ENCODE data around the gene UQCRC1. TPM values are rescaled to one million over a fixed set of nuclear protein-coding genes. Genes with fewer than 3 reads are reported as not detected.

The UQCRC1 gene
- total RNA-seq, 1 donor from 2014 or later, result 165 TPM

DNA sequence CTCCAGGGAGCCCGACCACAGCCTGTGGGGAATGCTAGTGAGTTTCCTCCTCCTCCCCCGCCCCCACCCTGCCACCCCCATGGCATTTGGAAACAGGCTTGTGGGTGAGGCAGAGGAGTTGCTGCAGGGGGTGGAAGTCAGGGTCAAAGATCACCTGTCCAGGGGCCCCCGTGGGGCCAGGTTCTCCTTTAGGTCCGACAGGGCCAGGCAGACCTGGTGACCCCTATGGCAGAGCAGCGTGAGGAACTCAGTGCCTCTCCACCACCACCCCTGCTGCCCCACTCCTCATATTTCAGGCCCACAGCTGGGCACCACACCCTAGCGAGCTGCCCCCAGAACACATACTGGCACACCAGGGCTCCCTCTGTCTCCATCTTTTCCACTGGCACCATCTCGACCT, 36.9 kb downstream of the UQCRC1 start:
- TF ChIP-seq CTCF (IDR thresholded peaks at IDR 0.05; ENCODE audit: unreplicated experiment), result no peak
- no peak overlapping the region for H3K4me3 Mint-ChIP-seq (ENCODE audit: unreplicated experiment)
- no peaks in the 10 kb centered on the region for H3K4me1 Mint-ChIP-seq (ENCODE audit: unreplicated experiment)
- H3K27me3 Mint-ChIP-seq (ENCODE audit: unreplicated experiment), result peaks cover 9% of the 10 kb centered on the region
- no peaks in the 10 kb centered on the region for H3K9me3 Mint-ChIP-seq (ENCODE audit: unreplicated experiment)
- no peak overlapping the region for H3K27ac Mint-ChIP-seq (ENCODE audit: unreplicated experiment)
- H3K36me3 Mint-ChIP-seq (ENCODE audit: low read depth, unreplicated experiment), result peaks cover 3% of the 10 kb centered on the region
- no peak for DNase-seq (ENCODE audit: low spot score)

DNA sequence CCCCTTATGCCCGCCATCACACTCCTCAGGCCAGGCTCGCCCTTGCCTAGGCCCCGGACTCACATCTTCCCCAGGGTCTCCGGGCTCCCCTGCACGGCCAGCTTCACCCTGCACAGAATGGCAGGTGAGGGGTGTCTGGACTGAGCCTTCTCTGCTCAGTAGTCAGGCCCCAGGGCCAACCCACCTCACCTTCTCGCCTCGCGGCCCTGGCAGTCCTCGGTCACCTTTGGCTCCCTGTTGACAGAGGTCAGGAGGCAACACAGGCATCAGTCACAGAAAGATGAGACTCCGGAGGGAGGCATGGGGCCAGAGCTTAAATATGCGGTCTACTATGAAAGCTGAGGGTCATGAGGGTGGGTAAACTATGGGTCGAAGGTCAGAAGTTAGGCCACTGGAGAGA, 37.5 kb downstream of the UQCRC1 start:
- no peak for DNase-seq (ENCODE audit: low spot score)
- H3K36me3 Mint-ChIP-seq (ENCODE audit: low read depth, unreplicated experiment), result peaks cover 3% of the 10 kb centered on the region
- no peaks in the 10 kb centered on the region for H3K4me1 Mint-ChIP-seq (ENCODE audit: unreplicated experiment)
- no peak overlapping the region for H3K4me3 Mint-ChIP-seq (ENCODE audit: unreplicated experiment)
- H3K27ac Mint-ChIP-seq (ENCODE audit: unreplicated experiment), result no peak overlapping the region
- TF ChIP-seq CTCF (IDR thresholded peaks at IDR 0.05; ENCODE audit: unreplicated experiment), result no peak
- no peaks in the 10 kb centered on the region for H3K9me3 Mint-ChIP-seq (ENCODE audit: unreplicated experiment)
- peaks cover 11% of the 10 kb centered on the region for H3K27me3 Mint-ChIP-seq (ENCODE audit: unreplicated experiment)

- no peaks in the 10 kb centered on the region for H3K9me3 Mint-ChIP-seq (ENCODE audit: unreplicated experiment)
- no peak for DNase-seq (ENCODE audit: low spot score)
- peaks cover 14% of the 10 kb centered on the region for H3K27me3 Mint-ChIP-seq (ENCODE audit: unreplicated experiment)
- no peak for TF ChIP-seq CTCF (IDR thresholded peaks at IDR 0.05; ENCODE audit: unreplicated experiment)
- no peak overlapping the region for H3K4me3 Mint-ChIP-seq (ENCODE audit: unreplicated experiment)
- peaks cover 3% of the 10 kb centered on the region for H3K36me3 Mint-ChIP-seq (ENCODE audit: low read depth, unreplicated experiment)
- no peak overlapping the region for H3K27ac Mint-ChIP-seq (ENCODE audit: unreplicated experiment)
- H3K4me1 Mint-ChIP-seq (ENCODE audit: unreplicated experiment), result no peaks in the 10 kb centered on the region
Measured at GRCh38 chr3:48569808-48570450, 39.5 kb downstream of the UQCRC1 start.

- no peak for DNase-seq (ENCODE audit: low spot score)
- Mint-ChIP-seq H3K36me3 (ENCODE audit: low read depth, unreplicated experiment) (peaks cover 3% of the 10 kb centered on the region), H3K4me3 (ENCODE audit: unreplicated experiment) (no peak overlapping the region), H3K27ac (ENCODE audit: unreplicated experiment) (no peak overlapping the region), H3K9me3 (ENCODE audit: unreplicated experiment) (no peaks in the 10 kb centered on the region), H3K27me3 (ENCODE audit: unreplicated experiment) (peaks cover 14% of the 10 kb centered on the region), H3K4me1 (ENCODE audit: unreplicated experiment) (no peaks in the 10 kb centered on the region)
- TF ChIP-seq CTCF (IDR thresholded peaks at IDR 0.05; ENCODE audit: unreplicated experiment), result no peak
Measured at GRCh38 chr3:48569400-48569799, 40.0 kb downstream of the UQCRC1 start.

- H3K4me3 Mint-ChIP-seq (ENCODE audit: unreplicated experiment), result no peak overlapping the region
- no peak overlapping the region for H3K27ac Mint-ChIP-seq (ENCODE audit: unreplicated experiment)
- no peaks in the 10 kb centered on the region for H3K4me1 Mint-ChIP-seq (ENCODE audit: unreplicated experiment)
- H3K36me3 Mint-ChIP-seq (ENCODE audit: low read depth, unreplicated experiment), result peaks cover 3% of the 10 kb centered on the region
- H3K27me3 Mint-ChIP-seq (ENCODE audit: unreplicated experiment), result peaks cover 14% of the 10 kb centered on the region
- H3K9me3 Mint-ChIP-seq (ENCODE audit: unreplicated experiment), result no peaks in the 10 kb centered on the region
- TF ChIP-seq CTCF (IDR thresholded peaks at IDR 0.05; ENCODE audit: unreplicated experiment), result no peak
- no peak for DNase-seq (ENCODE audit: low spot score)
Measured at GRCh38 chr3:48568476-48568875, 41.0 kb downstream of the UQCRC1 start.

All from endothelial cell (in vitro differentiated cells).